Choroid plexus epithelial cell (primary cell): ENCODE measurements around the gene TBXAS1.

Experiments used
- DNase-seq: peaks from one replicate; pipeline ENCODE4 v3.0.0-alpha.2; 2010; ENCODE audit warnings: low read depth
- H3K4me3 ChIP-seq: 2 replicates; pipeline ENCODE4 v1.5.1; 2011; ENCODE audit warnings: low read depth, mild to moderate bottlenecking, control low read depth, low read length, moderate library complexity
- CTCF ChIP-seq: conservative IDR thresholded peaks from 2 replicates; pipeline ENCODE4 v1.5.1; 2011; ENCODE audit warnings: low read depth, mild to moderate bottlenecking, control low read depth, inconsistent platforms, low read length, moderate library complexity

Gene TBXAS1

GRCh38 chr7:139974179-139974811, 145.2 kb downstream of the TBXAS1 start:
- H3K4me3 ChIP-seq, result no peak overlapping the region
- no peak for DNase-seq
- no peak for TF ChIP-seq CTCF

GRCh38 chr7:139976055-139976837, 147.2 kb downstream of the TBXAS1 start:
- H3K4me3 ChIP-seq, result no peak overlapping the region
- DNase-seq, result no peak
- TF ChIP-seq CTCF, result no peak

GRCh38 chr7:139976838-139977656, 148.0 kb downstream of the TBXAS1 start:
- no peak overlapping the region for H3K4me3 ChIP-seq
- DNase-seq, result no peak
- no peak for TF ChIP-seq CTCF

GRCh38 chr7:139981511-139981895, 152.4 kb downstream of the TBXAS1 start:
- no peak overlapping the region for H3K4me3 ChIP-seq
- no peak for TF ChIP-seq CTCF
- DNase-seq, result no peak

- no peak for TF ChIP-seq CTCF
- DNase-seq, result no peak
- H3K4me3 ChIP-seq, result no peak overlapping the region
Observed at GRCh38 chr7:139982927-139983920, 154.2 kb downstream of the TBXAS1 start.
